OCI-LY7 (cell line): ENCODE data around the gene SGIP1.

Experiments used
- EZH2phosphoT487 ChIP-seq: fragments of 200-600 bp; sonication (generic); IDR thresholded peaks from 2 replicates; pipeline ENCODE4 v1.6.1; 2018; ENCODE audit warnings: low read depth, borderline replicate concordance, mild to moderate bottlenecking, mixed run types, antibody characterized with exemption, low read length, moderate library complexity, mixed read lengths
- TF ChIP-seq, protein P1 (sequence below): fragments of 200-600 bp; sonication (generic); conservative IDR thresholded peaks from 2 replicates; pipeline ENCODE4 v1.5.1; 2014; ENCODE audit warnings: mild to moderate bottlenecking, antibody characterized with exemption, low read length, moderate library complexity, mixed read lengths

DNA sequence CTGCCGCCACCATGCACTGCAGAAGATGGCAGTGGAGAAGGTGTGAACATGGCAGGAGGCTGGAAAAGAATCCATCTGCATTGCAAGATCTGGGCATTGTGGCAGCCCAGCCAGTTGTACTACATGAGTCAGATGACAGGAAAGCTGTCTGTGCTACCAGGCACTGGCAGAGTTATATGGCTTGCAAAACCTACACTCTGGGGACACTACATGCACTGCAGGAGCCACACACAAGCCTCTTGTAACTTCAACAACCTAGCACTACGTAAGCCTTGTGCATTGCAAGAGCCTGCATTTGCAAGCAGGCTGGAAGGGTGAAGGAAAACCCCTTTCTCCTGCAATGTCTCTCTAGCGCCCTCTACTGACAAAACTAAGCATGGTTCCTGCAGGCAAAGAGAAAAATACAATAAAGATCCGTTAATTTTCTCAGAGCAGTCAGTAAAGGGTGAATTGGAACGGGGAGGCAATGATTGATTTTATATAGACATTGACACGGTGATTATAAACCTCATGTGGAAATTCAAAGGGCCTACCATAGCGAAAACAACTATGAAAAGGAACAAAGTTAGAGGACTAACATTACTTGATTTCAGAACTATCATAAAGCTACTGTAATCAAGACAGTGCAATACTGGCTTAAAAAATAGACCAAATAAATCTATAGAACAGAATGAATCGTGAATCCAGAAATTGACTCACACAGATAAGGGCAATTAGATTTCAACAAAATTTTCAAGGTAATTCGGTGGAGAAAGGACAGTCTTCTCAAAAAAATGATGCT, 192.1 kb downstream of the SGIP1 start:
- TF ChIP-seq, protein P1, sequence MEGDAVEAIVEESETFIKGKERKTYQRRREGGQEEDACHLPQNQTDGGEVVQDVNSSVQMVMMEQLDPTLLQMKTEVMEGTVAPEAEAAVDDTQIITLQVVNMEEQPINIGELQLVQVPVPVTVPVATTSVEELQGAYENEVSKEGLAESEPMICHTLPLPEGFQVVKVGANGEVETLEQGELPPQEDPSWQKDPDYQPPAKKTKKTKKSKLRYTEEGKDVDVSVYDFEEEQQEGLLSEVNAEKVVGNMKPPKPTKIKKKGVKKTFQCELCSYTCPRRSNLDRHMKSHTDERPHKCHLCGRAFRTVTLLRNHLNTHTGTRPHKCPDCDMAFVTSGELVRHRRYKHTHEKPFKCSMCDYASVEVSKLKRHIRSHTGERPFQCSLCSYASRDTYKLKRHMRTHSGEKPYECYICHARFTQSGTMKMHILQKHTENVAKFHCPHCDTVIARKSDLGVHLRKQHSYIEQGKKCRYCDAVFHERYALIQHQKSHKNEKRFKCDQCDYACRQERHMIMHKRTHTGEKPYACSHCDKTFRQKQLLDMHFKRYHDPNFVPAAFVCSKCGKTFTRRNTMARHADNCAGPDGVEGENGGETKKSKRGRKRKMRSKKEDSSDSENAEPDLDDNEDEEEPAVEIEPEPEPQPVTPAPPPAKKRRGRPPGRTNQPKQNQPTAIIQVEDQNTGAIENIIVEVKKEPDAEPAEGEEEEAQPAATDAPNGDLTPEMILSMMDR: peak; percentile 99
- TF ChIP-seq EZH2phosphoT487: no peak
